OCI-LY1 (cell line): ENCODE data around the gene KCNE5.

ENCODE experiments used
- EZH2 ChIP-seq: fragments of 200-600 bp; sonication (generic), shearing (Covaris generic); IDR thresholded peaks from 2 replicates; pipeline ENCODE4 v1.8.0; 2017; ENCODE audit warnings: borderline replicate concordance, mixed run types, mild to moderate bottlenecking, antibody characterized with exemption, low read length, moderate library complexity, mixed read lengths
- TF ChIP-seq, protein P1 (sequence below): fragments of 200-600 bp; sonication (generic), shearing (Covaris generic); IDR thresholded peaks from 2 replicates; pipeline ENCODE4 v1.5.1; 2017; ENCODE audit warnings: mild to moderate bottlenecking, antibody characterized with exemption, low read length, moderate library complexity, mixed read lengths

DNA sequence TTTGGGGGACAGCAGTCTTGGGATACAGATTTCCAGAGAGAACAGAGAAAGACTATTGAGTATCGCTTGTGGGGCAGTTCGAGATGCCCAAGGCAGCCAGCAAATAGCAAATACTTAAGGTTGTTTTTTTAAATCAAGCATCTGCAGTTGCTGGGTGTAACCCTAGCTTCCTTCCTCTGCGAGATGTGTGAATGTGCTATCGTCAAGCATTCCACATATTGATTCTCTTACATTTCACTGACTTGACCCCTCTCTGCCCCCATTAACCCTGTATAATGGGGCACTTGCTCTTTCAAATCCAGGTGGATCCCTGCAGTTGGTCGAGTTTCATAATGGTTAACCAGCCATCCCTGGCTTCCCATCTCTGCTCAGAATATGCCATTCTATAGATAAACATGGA is 23.5 kb downstream of the KCNE5 start:
- TF ChIP-seq, protein P1, sequence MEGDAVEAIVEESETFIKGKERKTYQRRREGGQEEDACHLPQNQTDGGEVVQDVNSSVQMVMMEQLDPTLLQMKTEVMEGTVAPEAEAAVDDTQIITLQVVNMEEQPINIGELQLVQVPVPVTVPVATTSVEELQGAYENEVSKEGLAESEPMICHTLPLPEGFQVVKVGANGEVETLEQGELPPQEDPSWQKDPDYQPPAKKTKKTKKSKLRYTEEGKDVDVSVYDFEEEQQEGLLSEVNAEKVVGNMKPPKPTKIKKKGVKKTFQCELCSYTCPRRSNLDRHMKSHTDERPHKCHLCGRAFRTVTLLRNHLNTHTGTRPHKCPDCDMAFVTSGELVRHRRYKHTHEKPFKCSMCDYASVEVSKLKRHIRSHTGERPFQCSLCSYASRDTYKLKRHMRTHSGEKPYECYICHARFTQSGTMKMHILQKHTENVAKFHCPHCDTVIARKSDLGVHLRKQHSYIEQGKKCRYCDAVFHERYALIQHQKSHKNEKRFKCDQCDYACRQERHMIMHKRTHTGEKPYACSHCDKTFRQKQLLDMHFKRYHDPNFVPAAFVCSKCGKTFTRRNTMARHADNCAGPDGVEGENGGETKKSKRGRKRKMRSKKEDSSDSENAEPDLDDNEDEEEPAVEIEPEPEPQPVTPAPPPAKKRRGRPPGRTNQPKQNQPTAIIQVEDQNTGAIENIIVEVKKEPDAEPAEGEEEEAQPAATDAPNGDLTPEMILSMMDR: no peak
- TF ChIP-seq EZH2: no peak
